Measurements from ENCODE around the gene PDHB. TPM values are rescaled to one million over a fixed set of nuclear protein-coding genes. Genes with fewer than 3 reads are reported as not detected.

The PDHB gene
- total and polyA plus RNA-seq, 7 donors, result 105 to 158 (median 131) TPM

DNA sequence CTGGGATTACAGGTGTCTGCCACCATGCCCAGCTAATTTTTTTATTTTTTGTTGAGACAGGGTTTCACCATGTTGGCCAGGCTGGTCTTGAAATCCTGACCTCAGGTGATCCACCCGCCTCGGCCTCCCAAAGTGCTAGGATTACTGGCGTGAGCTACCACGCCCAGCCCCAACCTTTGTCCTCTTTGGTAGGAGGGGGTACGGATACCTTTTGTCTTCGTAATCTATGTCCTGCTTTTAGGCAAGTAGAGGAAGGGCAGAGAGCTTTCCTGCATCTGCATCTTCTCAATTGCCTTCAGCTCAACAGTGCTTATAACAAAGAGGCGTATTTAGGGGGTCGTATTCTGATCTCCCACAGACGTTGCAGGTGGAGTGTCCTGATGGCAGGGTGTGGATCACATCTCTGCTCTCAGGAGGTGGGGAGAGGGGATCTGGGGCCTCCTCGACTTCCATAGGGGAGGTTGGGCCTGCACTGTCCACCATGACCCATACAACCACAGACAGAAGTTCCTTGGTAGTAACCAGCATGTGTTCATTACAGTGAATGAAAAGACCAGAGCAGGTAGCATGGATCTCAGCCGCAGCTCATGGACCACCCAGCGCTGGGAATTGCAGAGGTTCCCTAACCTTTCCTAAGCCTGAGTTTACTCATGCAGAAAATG is 36.9 kb upstream of the PDHB start:
- H3K36me3 ChIP-seq (ENCODE audit: insufficient read depth in 1 of 2, low read depth in 1 of 2), result no peaks in the 10 kb centered on the region
- DNase-seq (no peak), ATAC-seq (no peak)
- TF ChIP-seq, protein P1, sequence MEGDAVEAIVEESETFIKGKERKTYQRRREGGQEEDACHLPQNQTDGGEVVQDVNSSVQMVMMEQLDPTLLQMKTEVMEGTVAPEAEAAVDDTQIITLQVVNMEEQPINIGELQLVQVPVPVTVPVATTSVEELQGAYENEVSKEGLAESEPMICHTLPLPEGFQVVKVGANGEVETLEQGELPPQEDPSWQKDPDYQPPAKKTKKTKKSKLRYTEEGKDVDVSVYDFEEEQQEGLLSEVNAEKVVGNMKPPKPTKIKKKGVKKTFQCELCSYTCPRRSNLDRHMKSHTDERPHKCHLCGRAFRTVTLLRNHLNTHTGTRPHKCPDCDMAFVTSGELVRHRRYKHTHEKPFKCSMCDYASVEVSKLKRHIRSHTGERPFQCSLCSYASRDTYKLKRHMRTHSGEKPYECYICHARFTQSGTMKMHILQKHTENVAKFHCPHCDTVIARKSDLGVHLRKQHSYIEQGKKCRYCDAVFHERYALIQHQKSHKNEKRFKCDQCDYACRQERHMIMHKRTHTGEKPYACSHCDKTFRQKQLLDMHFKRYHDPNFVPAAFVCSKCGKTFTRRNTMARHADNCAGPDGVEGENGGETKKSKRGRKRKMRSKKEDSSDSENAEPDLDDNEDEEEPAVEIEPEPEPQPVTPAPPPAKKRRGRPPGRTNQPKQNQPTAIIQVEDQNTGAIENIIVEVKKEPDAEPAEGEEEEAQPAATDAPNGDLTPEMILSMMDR (IDR thresholded peaks at IDR 0.05), result no peak
- intact Hi-C loops (cut with DNase I), result no loop called here
- no peaks in the 10 kb centered on the region for H3K27me3 ChIP-seq (ENCODE audit: insufficient read depth in 3 of 3, low read length in 2 of 3)
- 89 to 91% (median 90%) methylated on average over 12 of the region's 12 CpGs for WGBS, 3 donors
- no peaks in the 10 kb centered on the region for H3K4me1 ChIP-seq
- H3K9me3 ChIP-seq, result no peaks in the 10 kb centered on the region
- H3K27ac ChIP-seq, result no peak overlapping the region
- H3K4me3 ChIP-seq, result no peak overlapping the region

DNA sequence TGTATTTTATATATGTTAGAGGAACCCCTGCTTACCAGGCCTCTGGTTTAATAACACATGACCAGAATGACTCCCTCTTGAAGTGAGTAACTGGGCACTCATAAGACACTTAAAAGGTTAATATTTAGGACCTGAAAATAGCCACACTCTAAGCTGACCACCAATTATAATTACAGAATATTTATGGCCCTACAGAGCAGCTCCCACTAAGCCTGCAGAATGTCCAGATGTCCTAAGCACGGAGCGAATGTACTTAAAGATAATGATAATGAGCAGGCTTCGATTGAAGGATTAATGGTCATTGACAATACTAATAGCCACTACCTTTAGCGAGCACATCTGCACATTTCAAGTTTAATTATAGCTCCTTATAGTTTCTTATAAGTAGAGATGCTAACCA is 35.5 kb upstream of the PDHB start:
- WGBS, 3 donors, result 77 to 81% (median 78%) methylated on average over 4 of the region's 4 CpGs
- no peak for ATAC-seq
- TF ChIP-seq, protein P1 (IDR thresholded peaks at IDR 0.05), result no peak
- Histone ChIP-seq H3K4me3 (no peak overlapping the region), H3K27ac (no peak overlapping the region), H3K27me3 (ENCODE audit: insufficient read depth in 3 of 3, low read length in 2 of 3) (no peaks in the 10 kb centered on the region), H3K9me3 (no peaks in the 10 kb centered on the region), H3K4me1 (no peaks in the 10 kb centered on the region), H3K36me3 (ENCODE audit: insufficient read depth in 1 of 2, low read depth in 1 of 2) (no peaks in the 10 kb centered on the region)
- no peak for DNase-seq
- intact Hi-C loops (cut with DNase I), result no loop called here

DNA sequence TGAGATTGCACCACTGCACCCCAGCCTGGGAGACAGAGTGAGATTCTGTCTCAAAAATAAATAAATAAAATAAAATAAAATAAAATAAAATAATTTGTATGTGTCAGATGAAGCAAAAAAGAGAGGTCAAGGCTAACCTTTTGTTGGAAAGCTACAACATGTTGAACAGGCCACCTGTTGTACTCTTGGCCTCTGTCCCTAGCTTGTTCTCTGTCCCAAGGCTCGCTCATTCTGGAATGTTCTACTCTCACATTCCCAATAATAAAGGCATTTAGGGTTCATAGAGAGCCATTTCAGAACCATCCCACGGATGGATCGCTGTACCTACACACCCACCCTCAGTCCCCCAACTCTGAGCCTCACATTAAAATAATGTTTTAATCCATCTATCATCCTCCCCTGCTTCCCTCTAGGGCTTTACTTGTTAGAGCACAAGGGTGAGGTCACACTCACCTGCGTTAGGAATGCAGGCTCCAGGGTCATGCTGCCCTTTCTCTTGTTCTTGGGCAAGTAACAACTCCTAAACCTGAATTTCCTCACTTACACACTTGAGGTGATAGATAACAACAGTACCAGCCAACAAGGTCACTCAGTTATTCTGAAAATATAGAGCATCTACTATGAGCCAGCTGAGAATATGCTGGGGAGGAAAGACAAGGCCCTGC is 33.4 kb upstream of the PDHB start:
- H3K4me3 ChIP-seq, result no peak overlapping the region
- intact Hi-C loops (cut with DNase I), result no loop called here
- TF ChIP-seq, protein P1 (IDR thresholded peaks at IDR 0.05), result no peak
- H3K4me1 ChIP-seq, result peaks cover 13% of the 10 kb centered on the region
- no peaks in the 10 kb centered on the region for H3K36me3 ChIP-seq (ENCODE audit: insufficient read depth in 1 of 2, low read depth in 1 of 2)
- DNase-seq (no peak), ATAC-seq (no peak)
- 55 to 76% (median 55%) methylated on average over 4 of the region's 4 CpGs for WGBS, 3 donors
- no peaks in the 10 kb centered on the region for H3K9me3 ChIP-seq
- no peak overlapping the region for H3K27ac ChIP-seq
- H3K27me3 ChIP-seq (ENCODE audit: insufficient read depth in 3 of 3, low read length in 2 of 3), result no peaks in the 10 kb centered on the region

DNA sequence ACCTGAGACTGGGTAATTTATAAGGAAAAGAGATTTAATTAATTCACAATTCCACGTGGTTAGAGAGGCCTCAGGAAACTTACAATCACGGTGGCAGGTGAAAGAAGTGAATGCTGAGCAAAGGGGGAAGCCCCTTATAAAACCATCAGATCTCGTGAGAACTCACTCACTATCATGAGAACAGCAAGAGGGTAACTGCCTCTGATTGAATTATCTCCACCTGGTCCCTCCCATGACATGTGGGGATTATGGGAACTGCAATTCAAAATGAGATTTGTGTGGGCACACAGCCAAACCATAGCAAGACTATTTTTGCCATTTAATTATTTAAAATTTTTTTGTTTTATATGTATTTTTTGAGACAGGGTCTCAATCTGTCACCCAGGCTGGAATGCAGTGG is 31.2 kb upstream of the PDHB start:
- H3K9me3 ChIP-seq, result no peaks in the 10 kb centered on the region
- no peak overlapping the region for H3K27ac ChIP-seq
- no peak overlapping the region for H3K4me3 ChIP-seq
- H3K36me3 ChIP-seq (ENCODE audit: insufficient read depth in 1 of 2, low read depth in 1 of 2), result no peaks in the 10 kb centered on the region
- WGBS, 3 donors, result 69 to 87% (median 77%) methylated on average over 3 of the region's 3 CpGs
- TF ChIP-seq, protein P1 (IDR thresholded peaks at IDR 0.05), result no peak
- intact Hi-C loops (cut with DNase I), result no loop called here
- H3K27me3 ChIP-seq (ENCODE audit: insufficient read depth in 3 of 3, low read length in 2 of 3), result no peaks in the 10 kb centered on the region
- DNase-seq (no peak), ATAC-seq (no peak)
- H3K4me1 ChIP-seq, result peaks cover 13% of the 10 kb centered on the region
